Breast epithelium (tissue), 3 donors: ENCODE measurements around the gene RSF1.

Source experiments
- CTCF ChIP-seq, 3 donors: fragments of 450-650 bp; IDR thresholded peaks; one replicate each; pipeline ENCODE4 v1.5.1; 2016 to 2017; ENCODE audit warnings: antibody characterized with exemption in 3 of 3, mild to moderate bottlenecking in 3 of 3, moderate library complexity in 3 of 3
- POLR2A ChIP-seq: fragments of 450-650 bp; IDR thresholded peaks from one replicate; pipeline ENCODE4 v1.6.1; 2016; ENCODE audit warnings: antibody characterized with exemption, mild to moderate bottlenecking, moderate library complexity
- POLR2AphosphoS5 ChIP-seq, 3 donors: sonication (generic); formaldehyde crosslinking; IDR thresholded peaks; one replicate each; pipeline ENCODE4 v1.6.1; 2017; ENCODE audit warnings: antibody characterized with exemption in 3 of 3

GRCh38 chr11:77705195-77705875 lies 115.2 kb downstream of the RSF1 start:
- TF ChIP-seq CTCF (IDR thresholded peaks at IDR 0.05) = no peak
- TF ChIP-seq POLR2A = no peak
- TF ChIP-seq POLR2AphosphoS5 (IDR thresholded peaks at IDR 0.05) = no peak
